ENCODE results near the gene ALDH8A1. TPM values are rescaled to one million over a fixed set of nuclear protein-coding genes. Genes with fewer than 3 reads are reported as not detected.

The ALDH8A1 gene
- total RNA-seq, 2 experiments from 2014 or later, result not detected

DNA sequence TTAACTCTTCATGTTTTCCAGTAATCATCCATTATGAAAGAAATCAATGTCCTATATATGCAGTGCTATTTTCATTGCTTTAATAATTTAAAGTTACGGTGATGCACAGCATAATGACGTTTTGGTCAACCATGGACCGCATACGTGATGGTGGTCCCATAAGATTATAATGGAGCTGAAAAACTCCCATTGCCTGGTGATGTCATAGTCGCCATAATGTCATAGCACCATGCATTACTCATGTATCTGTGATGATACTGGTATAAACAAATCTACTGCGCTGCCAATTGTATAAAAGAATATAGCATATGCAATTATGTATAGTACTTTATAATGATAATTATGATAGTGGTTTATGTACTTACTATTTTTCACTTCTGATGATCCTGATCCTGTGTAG is 42.3 kb upstream of the ALDH8A1 start:
- TF ChIP-seq, protein P1, sequence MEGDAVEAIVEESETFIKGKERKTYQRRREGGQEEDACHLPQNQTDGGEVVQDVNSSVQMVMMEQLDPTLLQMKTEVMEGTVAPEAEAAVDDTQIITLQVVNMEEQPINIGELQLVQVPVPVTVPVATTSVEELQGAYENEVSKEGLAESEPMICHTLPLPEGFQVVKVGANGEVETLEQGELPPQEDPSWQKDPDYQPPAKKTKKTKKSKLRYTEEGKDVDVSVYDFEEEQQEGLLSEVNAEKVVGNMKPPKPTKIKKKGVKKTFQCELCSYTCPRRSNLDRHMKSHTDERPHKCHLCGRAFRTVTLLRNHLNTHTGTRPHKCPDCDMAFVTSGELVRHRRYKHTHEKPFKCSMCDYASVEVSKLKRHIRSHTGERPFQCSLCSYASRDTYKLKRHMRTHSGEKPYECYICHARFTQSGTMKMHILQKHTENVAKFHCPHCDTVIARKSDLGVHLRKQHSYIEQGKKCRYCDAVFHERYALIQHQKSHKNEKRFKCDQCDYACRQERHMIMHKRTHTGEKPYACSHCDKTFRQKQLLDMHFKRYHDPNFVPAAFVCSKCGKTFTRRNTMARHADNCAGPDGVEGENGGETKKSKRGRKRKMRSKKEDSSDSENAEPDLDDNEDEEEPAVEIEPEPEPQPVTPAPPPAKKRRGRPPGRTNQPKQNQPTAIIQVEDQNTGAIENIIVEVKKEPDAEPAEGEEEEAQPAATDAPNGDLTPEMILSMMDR (conservative IDR thresholded peaks at IDR 0.05; ENCODE audit: low read length), result no peak
- TF ChIP-seq EZH2phosphoT487 (IDR thresholded peaks at IDR 0.05; ENCODE audit: borderline replicate concordance, low read depth, low read length), result no peak
- POLR2A ChIA-PET, result interaction anchor here (1.1 to 1.6 kb wide), 5 partner anchors 11 to 111 kb away, joined by 3 to 8 read pairs (median 4); no protein-coding TSS in a partner anchor
- no peaks in the 10 kb centered on the region for H3K79me2 ChIP-seq (ENCODE audit: insufficient read depth, low read depth, low read length)
- BruUV-seq (replicated peaks), result no TSS peak
- CTCF ChIA-PET (ENCODE audit: unreplicated experiment), result no interaction called here
- no peak overlapping the region for H2AFZ ChIP-seq (ENCODE audit: low read length)
- H3K4me1 ChIP-seq (ENCODE audit: insufficient read depth, low read length, poor library complexity, severe bottlenecking), result no peaks in the 10 kb centered on the region
- no peak overlapping the region for H3K4me2 ChIP-seq (ENCODE audit: low read length)
- no peaks in the 10 kb centered on the region for H4K20me1 ChIP-seq (ENCODE audit: insufficient read depth, low read length)
- no peaks in the 10 kb centered on the region for H3K9me2 ChIP-seq (ENCODE audit: insufficient read depth, low read length)
- DNase-seq (ENCODE audit: low spot score), result no peak
- H3K4me3 ChIP-seq (ENCODE audit: low read depth, low read length, poor library complexity, severe bottlenecking), result no peak overlapping the region
- H3K27ac ChIP-seq (ENCODE audit: low read depth, low read length, poor library complexity, severe bottlenecking), result no peak overlapping the region
- no peaks in the 10 kb centered on the region for H3K9me3 ChIP-seq (ENCODE audit: low read length)
- H3K36me3 ChIP-seq (ENCODE audit: insufficient read depth, low read length), result peaks cover 88% of the 10 kb centered on the region
- intact Hi-C loops (cut with micrococcal nuclease; ENCODE audit: unreplicated experiment), result loop anchor here (10.0 kb wide), 1 partner anchor 443 kb away; no protein-coding TSS in a partner anchor

DNA sequence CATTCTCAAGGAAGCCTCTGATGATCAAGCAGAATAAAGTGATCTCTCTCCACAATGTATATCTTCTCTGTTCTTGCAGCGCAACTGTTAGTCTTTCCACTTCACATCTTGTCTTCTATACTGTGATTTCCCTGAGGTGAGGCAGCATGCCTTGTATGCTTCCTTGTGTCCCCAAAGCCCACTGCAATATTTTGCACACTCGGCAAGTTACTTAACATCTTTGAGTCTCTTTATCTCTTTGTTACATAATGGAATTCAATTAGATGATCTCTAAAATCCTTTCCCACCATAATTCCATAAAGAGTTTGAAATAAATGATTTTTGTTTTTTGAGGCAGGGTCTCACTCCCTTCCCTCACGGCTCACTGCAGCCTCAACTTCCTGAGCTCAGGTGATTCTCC is 40.4 kb upstream of the ALDH8A1 start:
- ChIA-PET POLR2A (interaction anchor here (1.2 kb wide), 1 partner anchor 11 kb away, joined by 3 read pairs; no protein-coding TSS in a partner anchor), CTCF (ENCODE audit: unreplicated experiment) (no interaction called here)
- Histone ChIP-seq H3K4me1 (ENCODE audit: insufficient read depth, low read length, poor library complexity, severe bottlenecking) (no peaks in the 10 kb centered on the region), H3K4me2 (ENCODE audit: low read length) (no peak overlapping the region), H3K4me3 (ENCODE audit: low read depth, low read length, poor library complexity, severe bottlenecking) (no peak overlapping the region), H3K79me2 (ENCODE audit: insufficient read depth, low read depth, low read length) (no peaks in the 10 kb centered on the region), H3K27ac (ENCODE audit: low read depth, low read length, poor library complexity, severe bottlenecking) (no peak overlapping the region), H3K9me3 (ENCODE audit: low read length) (no peaks in the 10 kb centered on the region), H3K36me3 (ENCODE audit: insufficient read depth, low read length) (peaks cover 80% of the 10 kb centered on the region), H3K9me2 (ENCODE audit: insufficient read depth, low read length) (no peaks in the 10 kb centered on the region), H2AFZ (ENCODE audit: low read length) (no peak overlapping the region), H4K20me1 (ENCODE audit: insufficient read depth, low read length) (no peaks in the 10 kb centered on the region)
- no TSS peak for BruUV-seq (replicated peaks)
- no peak for DNase-seq (ENCODE audit: low spot score)
- no peak for TF ChIP-seq EZH2phosphoT487 (IDR thresholded peaks at IDR 0.05; ENCODE audit: borderline replicate concordance, low read depth, low read length)
- TF ChIP-seq, protein P1 (conservative IDR thresholded peaks at IDR 0.05; ENCODE audit: low read length), result no peak
- intact Hi-C loops (cut with micrococcal nuclease; ENCODE audit: unreplicated experiment), result loop anchor here (10.0 kb wide), 1 partner anchor 445 kb away; no protein-coding TSS in a partner anchor

DNA sequence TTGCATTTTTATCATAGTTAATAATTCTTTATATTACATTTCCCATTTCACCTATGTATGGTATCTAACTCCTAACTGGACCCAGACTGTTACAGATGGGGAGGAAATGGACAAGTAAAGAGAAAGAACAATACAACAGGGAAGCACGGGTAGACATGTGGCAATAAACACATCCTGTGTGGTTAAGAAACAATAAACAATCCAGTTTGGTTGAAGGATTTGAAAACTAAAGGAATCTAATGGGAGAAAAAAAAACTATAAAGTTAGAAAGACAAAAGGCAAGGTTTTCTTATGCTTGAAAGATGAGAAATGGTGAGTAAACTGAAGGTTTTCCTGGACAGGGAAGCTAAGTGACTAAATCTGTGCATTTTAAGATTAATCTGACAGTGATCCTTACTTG is 34.9 kb upstream of the ALDH8A1 start:
- H3K4me1 ChIP-seq (ENCODE audit: insufficient read depth, low read length, poor library complexity, severe bottlenecking), result no peaks in the 10 kb centered on the region
- H3K36me3 ChIP-seq (ENCODE audit: insufficient read depth, low read length), result peaks cover 77% of the 10 kb centered on the region
- no peaks in the 10 kb centered on the region for H3K9me3 ChIP-seq (ENCODE audit: low read length)
- ChIA-PET CTCF (ENCODE audit: unreplicated experiment) (no interaction called here), POLR2A (no interaction called here)
- no peak overlapping the region for H3K4me3 ChIP-seq (ENCODE audit: low read depth, low read length, poor library complexity, severe bottlenecking)
- H3K4me2 ChIP-seq (ENCODE audit: low read length), result no peak overlapping the region
- H3K79me2 ChIP-seq (ENCODE audit: insufficient read depth, low read depth, low read length), result no peaks in the 10 kb centered on the region
- intact Hi-C loops (cut with micrococcal nuclease; ENCODE audit: unreplicated experiment), result no loop called here
- no peak overlapping the region for H3K27ac ChIP-seq (ENCODE audit: low read depth, low read length, poor library complexity, severe bottlenecking)
- no peak overlapping the region for H2AFZ ChIP-seq (ENCODE audit: low read length)
- TF ChIP-seq, protein P1 (conservative IDR thresholded peaks at IDR 0.05; ENCODE audit: low read length), result no peak
- no peak for TF ChIP-seq EZH2phosphoT487 (IDR thresholded peaks at IDR 0.05; ENCODE audit: borderline replicate concordance, low read depth, low read length)
- no peaks in the 10 kb centered on the region for H4K20me1 ChIP-seq (ENCODE audit: insufficient read depth, low read length)
- DNase-seq (ENCODE audit: low spot score), result no peak
- BruUV-seq (replicated peaks), result no TSS peak
- H3K9me2 ChIP-seq (ENCODE audit: insufficient read depth, low read length), result no peaks in the 10 kb centered on the region

All from OCI-LY7 (cell line).